Mesenchymal stem cell (in vitro differentiated cells and primary cell): ENCODE results near the gene NLE1.
"Not testable (repeated sequence)": the region's sequence is repeated elsewhere in the genome, so short reads cannot be mapped to it uniquely, and the experiment has no call there.

Experiments used
- DNase-seq: peaks from one replicate; pipeline ENCODE4 v3.0.0-alpha.2; 2013
- H2AFZ ChIP-seq: one replicate; pipeline ENCODE4 v1.6.1; 2013; ENCODE audit warnings: low read depth, mild to moderate bottlenecking, control low read depth, inconsistent platforms, low read length, moderate library complexity
- H2AK5ac ChIP-seq: 2 replicates; pipeline ENCODE4 v1.6.1; 2013; ENCODE audit warnings: low read length, moderate library complexity, mild to moderate bottlenecking, inconsistent platforms; ENCODE audit not compliant: severe bottlenecking
- H2BK120ac ChIP-seq: one replicate; pipeline ENCODE4 v1.6.1; 2013; ENCODE audit warnings: low read depth, mild to moderate bottlenecking, inconsistent platforms, low read length, moderate library complexity
- H2BK12ac ChIP-seq, 2 experiments: one replicate each; pipeline ENCODE4 v1.6.1; 2013; ENCODE audit warnings: inconsistent platforms in 2 of 2, low read length in 2 of 2, mild to moderate bottlenecking in 2 of 2, moderate library complexity in 2 of 2, control low read depth in 1 of 2
- H2BK15ac ChIP-seq: one replicate; pipeline ENCODE4 v1.6.1; 2013; ENCODE audit warnings: mild to moderate bottlenecking, low read depth, inconsistent platforms; ENCODE audit not compliant: poor library complexity, severe bottlenecking
- H2BK5ac ChIP-seq: 2 replicates; pipeline ENCODE4 v1.6.1; 2013; ENCODE audit warnings: low read depth, mild to moderate bottlenecking, low read length, control low read depth, inconsistent platforms; ENCODE audit not compliant: poor library complexity, severe bottlenecking
- H3K14ac ChIP-seq, 2 experiments: one replicate each; pipeline ENCODE4 v1.6.1; 2013; ENCODE audit warnings: inconsistent platforms in 2 of 2, low read length in 2 of 2, control low read depth in 1 of 2, mild to moderate bottlenecking in 1 of 2, moderate library complexity in 1 of 2
- H3K18ac ChIP-seq, 2 experiments: one replicate each; pipeline ENCODE4 v1.6.1; 2013; ENCODE audit warnings: inconsistent platforms in 2 of 2, low read length in 2 of 2, control low read depth in 1 of 2, low read depth in 1 of 2, mild to moderate bottlenecking in 1 of 2
- H3K23ac ChIP-seq, 2 experiments: one replicate each; pipeline ENCODE4 v1.6.1; 2013; ENCODE audit warnings: inconsistent platforms in 2 of 2, low read length in 2 of 2, mild to moderate bottlenecking in 2 of 2, moderate library complexity in 2 of 2, control low read depth in 1 of 2
- H3K27ac ChIP-seq: 2 replicates; pipeline ENCODE4 v1.5.1; 2013; ENCODE audit warnings: mild to moderate bottlenecking, moderate library complexity, low read length, control low read depth, inconsistent platforms; ENCODE audit not compliant: poor library complexity, severe bottlenecking
- H3K27me3 ChIP-seq, 2 experiments: 2 replicates each; pipeline versions ENCODE4 v1.6.1 to v1.7.0; 2013; ENCODE audit warnings: low read length in 2 of 2, mild to moderate bottlenecking in 2 of 2, moderate library complexity in 2 of 2, control low read depth in 1 of 2, inconsistent platforms in 1 of 2; ENCODE audit not compliant: control insufficient read depth in 1 of 2, insufficient read depth in 1 of 2
- H3K36me3 ChIP-seq, 2 experiments: 2 replicates each; pipeline versions ENCODE4 v1.6.1 to v1.7.0; 2013; ENCODE audit warnings: low read length in 2 of 2, control low read depth in 1 of 2, inconsistent platforms in 1 of 2, low read depth in 1 of 2, mild to moderate bottlenecking in 1 of 2; ENCODE audit not compliant: insufficient read depth in 2 of 2, control insufficient read depth in 1 of 2
- H3K4ac ChIP-seq, 2 experiments: one replicate each; pipeline ENCODE4 v1.6.1; 2013; ENCODE audit warnings: inconsistent platforms in 2 of 2, low read length in 2 of 2, mild to moderate bottlenecking in 2 of 2, moderate library complexity in 2 of 2, control low read depth in 1 of 2, low read depth in 1 of 2
- H3K4me1 ChIP-seq: 2 replicates; pipeline ENCODE4 v1.6.1; 2013; ENCODE audit warnings: low read depth, low read length, control low read depth; ENCODE audit not compliant: control insufficient read depth, insufficient read depth
- H3K4me2 ChIP-seq: 2 replicates; pipeline ENCODE4 v1.6.1; 2013; ENCODE audit warnings: low read length, mild to moderate bottlenecking, inconsistent platforms; ENCODE audit not compliant: poor library complexity, severe bottlenecking
- H3K4me3 ChIP-seq, 2 experiments: 2 replicates each; pipeline versions ENCODE4 v1.5.1 to v1.7.0; 2013; ENCODE audit warnings: low read length in 2 of 2, mild to moderate bottlenecking in 2 of 2, control low read depth in 1 of 2, low read depth in 1 of 2; ENCODE audit not compliant: insufficient read depth in 1 of 2
- H3K79me1 ChIP-seq: replicated peaks from 2 replicates; pipeline ENCODE4 v1.6.1; 2013; ENCODE audit warnings: mild to moderate bottlenecking, control low read depth, low read length, inconsistent platforms; ENCODE audit not compliant: poor library complexity, severe bottlenecking
- H3K9ac ChIP-seq: 2 replicates; pipeline ENCODE4 v1.7.0; 2013; ENCODE audit warnings: mild to moderate bottlenecking, low read length, moderate library complexity
- H3K9me3 ChIP-seq: 2 replicates; pipeline ENCODE4 v1.7.0; 2013; ENCODE audit warnings: mild to moderate bottlenecking, low read length; ENCODE audit not compliant: control insufficient read depth
- H4K8ac ChIP-seq: one replicate; pipeline ENCODE4 v1.6.1; 2013; ENCODE audit warnings: inconsistent platforms, mild to moderate bottlenecking, low read length, moderate library complexity
- H4K91ac ChIP-seq: one replicate; pipeline ENCODE4 v1.6.1; 2013; ENCODE audit warnings: mild to moderate bottlenecking, low read length, inconsistent platforms
- WGBS: methylation state at CpG from one replicate; pipeline ENCODE4 v1.1.7; 2013; ENCODE audit warnings: mixed read lengths; 5-methylcytosine and 5-hydroxymethylcytosine counted together

The NLE1 gene

GRCh38 chr17:35151080-35151479 lies 9.0 kb upstream of the NLE1 start:
- H2BK15ac ChIP-seq, H3K4ac ChIP-seq, H2AFZ ChIP-seq, H3K36me3 ChIP-seq, H4K91ac ChIP-seq, H2AK5ac ChIP-seq, H2BK120ac ChIP-seq, H3K4me3 ChIP-seq, H3K14ac ChIP-seq, H3K4me1 ChIP-seq, H3K79me1 ChIP-seq, H3K23ac ChIP-seq, DNase-seq, H4K8ac ChIP-seq, H3K4me2 ChIP-seq, H3K9me3 ChIP-seq, H2BK5ac ChIP-seq, H3K9ac ChIP-seq, H2BK12ac ChIP-seq, H3K27ac ChIP-seq, H3K18ac ChIP-seq: not testable (repeated sequence)
- peaks cover 34 to 44% of the 10 kb centered on the region in 2 experiments for H3K27me3 ChIP-seq
- 98% methylated on average over 28 of the region's 29 CpGs for WGBS

GRCh38 chr17:35149941-35150340 lies 7.8 kb upstream of the NLE1 start:
- H2AK5ac ChIP-seq, result no peak overlapping the region
- DNase-seq, result no peak
- no peaks in the 10 kb centered on the region for H3K79me1 ChIP-seq
- H4K8ac ChIP-seq, result no peak overlapping the region
- no peak overlapping the region for H2BK120ac ChIP-seq
- no peak overlapping the region for H4K91ac ChIP-seq
- no peak overlapping the region for H2BK12ac ChIP-seq
- peaks cover 34 to 44% of the 10 kb centered on the region in 2 experiments for H3K27me3 ChIP-seq
- H2BK5ac ChIP-seq, result no peak overlapping the region
- 85% methylated on average over 11 of the region's 11 CpGs for WGBS
- H3K9ac ChIP-seq, result no peak overlapping the region
- no peaks in the 10 kb centered on the region for H3K9me3 ChIP-seq
- H3K23ac ChIP-seq, result no peak overlapping the region
- H3K27ac ChIP-seq, result no peak overlapping the region
- no peak overlapping the region for H2BK15ac ChIP-seq
- no peak overlapping the region for H3K4me3 ChIP-seq
- no peak overlapping the region for H3K4me2 ChIP-seq
- no peaks in the 10 kb centered on the region for H3K36me3 ChIP-seq
- H3K18ac ChIP-seq, result no peak overlapping the region
- no peak overlapping the region for H3K4ac ChIP-seq
- no peaks in the 10 kb centered on the region for H3K4me1 ChIP-seq
- no peak overlapping the region for H3K14ac ChIP-seq
- H2AFZ ChIP-seq, result no peak overlapping the region

GRCh38 chr17:35148144-35148543 lies 6.0 kb upstream of the NLE1 start:
- no peak overlapping the region for H3K23ac ChIP-seq
- H3K36me3 ChIP-seq, result no peaks in the 10 kb centered on the region
- no peak overlapping the region for H2AK5ac ChIP-seq
- H2BK12ac ChIP-seq, result no peak overlapping the region
- no peak overlapping the region for H3K4ac ChIP-seq
- 90% methylated on average over 9 of the region's 9 CpGs for WGBS
- H4K91ac ChIP-seq, result no peak overlapping the region
- H4K8ac ChIP-seq, result no peak overlapping the region
- H3K9me3 ChIP-seq, result no peaks in the 10 kb centered on the region
- no peak overlapping the region for H2AFZ ChIP-seq
- H3K18ac ChIP-seq, result no peak overlapping the region
- peaks cover 28 to 44% of the 10 kb centered on the region in 2 experiments for H3K27me3 ChIP-seq
- no peak overlapping the region for H2BK15ac ChIP-seq
- no peak overlapping the region for H3K4me3 ChIP-seq
- no peak overlapping the region for H2BK120ac ChIP-seq
- H2BK5ac ChIP-seq, result no peak overlapping the region
- no peak overlapping the region for H3K4me2 ChIP-seq
- DNase-seq, result no peak
- H3K79me1 ChIP-seq, result no peaks in the 10 kb centered on the region
- no peak overlapping the region for H3K9ac ChIP-seq
- no peaks in the 10 kb centered on the region for H3K4me1 ChIP-seq
- no peak overlapping the region for H3K14ac ChIP-seq
- H3K27ac ChIP-seq, result no peak overlapping the region

- no peak within 1 kb of the TSS for H2AK5ac ChIP-seq
- H3K18ac ChIP-seq, result no peak within 1 kb of the TSS
- no peak within 1 kb of the TSS for H2BK120ac ChIP-seq
- H3K36me3 ChIP-seq, result no peaks in the 10 kb centered on the region
- H3K23ac ChIP-seq, result peak within 1 kb of the TSS in 1 of 2 experiments; percentile 50
- H3K4ac ChIP-seq, result no peak within 1 kb of the TSS
- no peak within 1 kb of the TSS for H2AFZ ChIP-seq
- H3K14ac ChIP-seq, result no peak within 1 kb of the TSS
- H3K79me1 ChIP-seq, result no peaks in the 10 kb centered on the region
- peaks cover 28 to 39% of the 10 kb centered on the region in 2 experiments for H3K27me3 ChIP-seq
- H2BK15ac ChIP-seq, result no peak within 1 kb of the TSS
- WGBS, result 73% methylated on average over 4 of the region's 4 CpGs
- no peak within 1 kb of the TSS for H3K4me3 ChIP-seq
- no peak for DNase-seq
- H2BK12ac ChIP-seq, result no peak within 1 kb of the TSS
- peak within 1 kb of the TSS; percentile 43 for H4K8ac ChIP-seq
- no peak within 1 kb of the TSS for H4K91ac ChIP-seq
- no peak within 1 kb of the TSS for H3K27ac ChIP-seq
- no peak within 1 kb of the TSS for H3K4me2 ChIP-seq
- no peaks in the 10 kb centered on the region for H3K4me1 ChIP-seq
- H3K9ac ChIP-seq, result no peak within 1 kb of the TSS
- H2BK5ac ChIP-seq, result no peak within 1 kb of the TSS
- H3K9me3 ChIP-seq, result no peaks in the 10 kb centered on the region
Measured at GRCh38 chr17:35147375-35147905, 5.3 kb upstream of the NLE1 start, which contains the start of gene UNC45B. Gene UNC45B (plus strand): TSS chr17:35147817. CDS start chr17:35148264, 447 bp downstream.
